PC-9 (cell line): ENCODE measurements around the gene BTBD19.

Source experiments
- EZH2 ChIP-seq: fragments of 200-600 bp; sonication (generic); IDR thresholded peaks from 2 replicates; pipeline ENCODE4 v1.8.0; 2017; ENCODE audit warnings: antibody characterized with exemption, low read depth
- TF ChIP-seq, protein P1 (sequence below): fragments of 200-600 bp; sonication (generic); conservative IDR thresholded peaks from 2 replicates; pipeline ENCODE4 v1.6.1; 2017; ENCODE audit warnings: mixed run types, antibody characterized with exemption, mild to moderate bottlenecking, moderate library complexity

- TF ChIP-seq, protein P1, sequence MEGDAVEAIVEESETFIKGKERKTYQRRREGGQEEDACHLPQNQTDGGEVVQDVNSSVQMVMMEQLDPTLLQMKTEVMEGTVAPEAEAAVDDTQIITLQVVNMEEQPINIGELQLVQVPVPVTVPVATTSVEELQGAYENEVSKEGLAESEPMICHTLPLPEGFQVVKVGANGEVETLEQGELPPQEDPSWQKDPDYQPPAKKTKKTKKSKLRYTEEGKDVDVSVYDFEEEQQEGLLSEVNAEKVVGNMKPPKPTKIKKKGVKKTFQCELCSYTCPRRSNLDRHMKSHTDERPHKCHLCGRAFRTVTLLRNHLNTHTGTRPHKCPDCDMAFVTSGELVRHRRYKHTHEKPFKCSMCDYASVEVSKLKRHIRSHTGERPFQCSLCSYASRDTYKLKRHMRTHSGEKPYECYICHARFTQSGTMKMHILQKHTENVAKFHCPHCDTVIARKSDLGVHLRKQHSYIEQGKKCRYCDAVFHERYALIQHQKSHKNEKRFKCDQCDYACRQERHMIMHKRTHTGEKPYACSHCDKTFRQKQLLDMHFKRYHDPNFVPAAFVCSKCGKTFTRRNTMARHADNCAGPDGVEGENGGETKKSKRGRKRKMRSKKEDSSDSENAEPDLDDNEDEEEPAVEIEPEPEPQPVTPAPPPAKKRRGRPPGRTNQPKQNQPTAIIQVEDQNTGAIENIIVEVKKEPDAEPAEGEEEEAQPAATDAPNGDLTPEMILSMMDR = no peak
- no peak for TF ChIP-seq EZH2
These were observed 5.8 kb upstream of the BTBD19 start for GRCh38 chr1:44802306-44803061.
